Ishikawa (cell line): Measurements from ENCODE around the gene METTL25B.

Source experiments
- CEBPB ChIP-seq: IDR thresholded peaks from 2 replicates; pipeline ENCODE4 v1.6.1; 2012
- CREB1 ChIP-seq: IDR thresholded peaks from 2 replicates; pipeline ENCODE4 v1.6.1; 2012; ENCODE audit warnings: low read depth
- EGR1 ChIP-seq: IDR thresholded peaks from 2 replicates; pipeline ENCODE4 v1.6.1; 2012
- EP300 ChIP-seq: IDR thresholded peaks from 2 replicates; pipeline ENCODE4 v1.6.1; 2012; ENCODE audit warnings: borderline replicate concordance
- FOXM1 ChIP-seq: IDR thresholded peaks from 2 replicates; pipeline ENCODE4 v1.6.1; 2012; ENCODE audit warnings: low read depth, borderline replicate concordance
- MAX ChIP-seq: IDR thresholded peaks from 2 replicates; pipeline ENCODE4 v1.6.1; 2012
- NFIC ChIP-seq: IDR thresholded peaks from 2 replicates; pipeline ENCODE4 v1.6.1; 2012
- RAD21 ChIP-seq: IDR thresholded peaks from 2 replicates; pipeline ENCODE4 v1.6.1; 2012; ENCODE audit warnings: low read depth
- REST ChIP-seq: IDR thresholded peaks from 2 replicates; pipeline ENCODE4 v1.6.1; 2012; ENCODE audit warnings: low read depth, mild to moderate bottlenecking
- TAF1 ChIP-seq: IDR thresholded peaks from 2 replicates; pipeline ENCODE4 v1.6.1; 2012; ENCODE audit warnings: low read depth, mild to moderate bottlenecking
- TCF12 ChIP-seq: IDR thresholded peaks from 2 replicates; pipeline ENCODE4 v1.6.1; 2012; ENCODE audit warnings: low read depth
- TEAD4 ChIP-seq: IDR thresholded peaks from 2 replicates; pipeline ENCODE4 v1.6.1; 2012
- USF1 ChIP-seq: IDR thresholded peaks from 2 replicates; pipeline ENCODE4 v1.6.1; 2012
- YY1 ChIP-seq: IDR thresholded peaks from 2 replicates; pipeline ENCODE4 v1.6.1; 2012; ENCODE audit warnings: low read depth
- ZBTB7A ChIP-seq: IDR thresholded peaks from 2 replicates; pipeline ENCODE4 v1.6.1; 2012; ENCODE audit warnings: low read depth

METTL25B gene

GRCh38 chr1:156694690-156694962 is 33.6 kb upstream of the METTL25B start:
- TF ChIP-seq MAX (no peak), NFIC (no peak), EP300 (no peak), CREB1 (no peak), FOXM1 (no peak), TCF12 (no peak), TAF1 (no peak)

- TF ChIP-seq CREB1 (no peak), TEAD4 (no peak), ZBTB7A (no peak)
These were observed 31.5 kb upstream of the METTL25B start for GRCh38 chr1:156696755-156697154.

- no peak for TF ChIP-seq EP300
- TF ChIP-seq REST, result no peak
- no peak for TF ChIP-seq MAX
- TF ChIP-seq USF1, result no peak
- no peak for TF ChIP-seq ZBTB7A
- TF ChIP-seq TCF12, result no peak
- no peak for TF ChIP-seq RAD21
- TF ChIP-seq TAF1, result no peak
- no peak for TF ChIP-seq TEAD4
- TF ChIP-seq CEBPB, result no peak
These were observed 30.8 kb upstream of the METTL25B start for GRCh38 chr1:156697481-156697880.

GRCh38 chr1:156698995-156699394 is 29.3 kb upstream of the METTL25B start:
- TF ChIP-seq MAX (no peak), TEAD4 (no peak), RAD21 (no peak), TCF12 (no peak), FOXM1 (no peak), ZBTB7A (no peak), CREB1 (no peak), TAF1 (no peak), USF1 (no peak), NFIC (no peak), YY1 (no peak), CEBPB (no peak), REST (no peak), EP300 (no peak), EGR1 (no peak)

- no peak for TF ChIP-seq CREB1
- no peak for TF ChIP-seq TCF12
- TF ChIP-seq YY1, result no peak
- no peak for TF ChIP-seq NFIC
- TF ChIP-seq ZBTB7A, result no peak
- TF ChIP-seq EP300, result no peak
- no peak for TF ChIP-seq CEBPB
- no peak for TF ChIP-seq RAD21
- no peak for TF ChIP-seq REST
- no peak for TF ChIP-seq USF1
- no peak for TF ChIP-seq MAX
- TF ChIP-seq TAF1, result no peak
These were observed 27.3 kb upstream of the METTL25B start for GRCh38 chr1:156700736-156701531.
